ENCODE measurements around the gene RNF41. TPM values are rescaled to one million over a fixed set of nuclear protein-coding genes. Genes with fewer than 3 reads are reported as not detected.

The RNF41 gene
- 104 and 236 TPM in 2 replicates for total RNA-seq

GRCh38 chr12:56221757-56222530 is at the start of gene RNF41:
Gene RNF41, minus strand, starts transcription at chr12:56221922. Its CDS starts 7,875 bp downstream, at chr12:56214047.

DNA sequence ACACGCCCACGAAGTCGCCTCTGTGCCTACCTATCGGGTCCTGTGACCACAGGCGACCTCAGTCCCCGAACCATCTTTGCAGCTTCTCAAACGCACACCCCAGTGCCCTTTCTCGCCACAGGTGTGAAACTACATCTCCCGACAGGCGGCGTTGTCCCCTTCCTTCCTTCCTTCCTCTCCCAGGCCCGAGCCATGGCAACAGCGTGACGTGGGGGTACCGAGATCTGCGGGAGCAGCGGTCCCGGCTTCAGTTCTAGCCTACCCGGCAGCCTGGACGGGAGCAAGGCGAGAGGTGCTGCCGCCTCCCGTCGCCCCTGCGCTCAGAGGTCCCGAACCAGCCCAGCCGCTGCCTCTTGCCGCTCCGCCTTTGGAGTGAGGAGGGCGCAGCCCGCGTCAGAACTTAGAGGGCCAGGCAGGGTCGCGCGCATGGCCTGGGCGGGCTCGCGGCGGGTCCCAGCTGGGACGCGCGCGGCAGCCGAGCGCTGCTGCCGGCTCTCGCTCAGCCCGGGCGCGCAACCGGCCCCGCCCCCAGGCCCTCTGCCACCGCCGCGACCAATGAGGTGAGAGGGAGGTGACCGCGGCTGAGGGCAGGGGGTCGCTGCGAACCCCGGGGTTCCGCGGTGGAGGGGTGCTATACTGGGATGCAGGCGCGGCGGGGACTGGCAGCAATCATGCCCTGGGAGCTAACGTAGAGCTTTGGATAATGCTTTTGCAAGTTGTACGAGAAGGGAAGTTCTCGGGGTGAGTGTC is 45.1 kb upstream of the RNF41 start, which contains the start of gene COQ10A:
TSS of gene COQ10A (plus strand) at position 250 of the 750 bp plus-strand sequence. CDS start at position 427, 177 bp downstream.

DNA sequence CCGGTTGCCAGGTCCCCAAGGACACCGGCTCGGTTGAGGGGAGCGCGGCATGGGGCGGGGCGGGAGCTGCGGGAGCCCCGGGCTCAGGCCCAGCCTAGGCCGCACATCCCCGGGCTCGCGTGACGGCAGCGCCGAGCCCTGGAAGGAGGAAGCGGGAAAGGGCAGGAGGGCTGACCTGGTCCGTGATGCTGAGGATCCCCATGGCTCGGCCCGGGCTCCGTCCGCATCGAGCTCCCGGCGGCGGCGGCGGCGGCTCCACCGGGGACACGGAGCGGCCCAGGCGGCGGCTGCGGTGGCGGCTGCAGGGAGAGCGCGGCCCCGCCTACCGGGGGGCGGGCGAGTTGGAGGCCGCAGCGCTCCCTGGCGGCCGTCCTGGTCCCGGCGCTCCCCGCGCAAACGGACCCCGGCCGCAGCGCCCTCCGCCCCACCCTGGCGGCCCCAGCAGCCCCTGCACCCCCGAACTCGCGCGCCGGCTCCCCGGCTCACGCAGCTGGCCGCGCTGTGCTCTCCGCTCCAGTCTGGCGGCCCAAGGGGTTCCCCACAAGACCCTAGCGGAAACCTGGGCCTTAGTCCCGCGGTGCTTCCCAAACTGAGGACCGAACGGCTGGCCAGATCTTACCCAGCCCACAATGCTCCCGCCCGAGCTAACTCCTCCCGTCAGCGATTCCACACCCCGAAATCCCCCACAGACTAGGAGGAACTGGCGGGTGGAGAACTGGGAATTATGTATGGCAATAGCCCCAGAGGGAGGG is 36.5 kb upstream of the RNF41 start, which contains the start of gene ANKRD52:
TSS of gene ANKRD52 (minus strand) at position 317 of the 752 bp plus-strand sequence. CDS start at position 202, 115 bp downstream.

GRCh38 chr12:56229916-56230431 is 8.3 kb upstream of the RNF41 start, which contains the start of gene SLC39A5:
Gene SLC39A5, plus strand, starts transcription at chr12:56230051. Its CDS starts 1,224 bp downstream, at chr12:56231275.

DNA sequence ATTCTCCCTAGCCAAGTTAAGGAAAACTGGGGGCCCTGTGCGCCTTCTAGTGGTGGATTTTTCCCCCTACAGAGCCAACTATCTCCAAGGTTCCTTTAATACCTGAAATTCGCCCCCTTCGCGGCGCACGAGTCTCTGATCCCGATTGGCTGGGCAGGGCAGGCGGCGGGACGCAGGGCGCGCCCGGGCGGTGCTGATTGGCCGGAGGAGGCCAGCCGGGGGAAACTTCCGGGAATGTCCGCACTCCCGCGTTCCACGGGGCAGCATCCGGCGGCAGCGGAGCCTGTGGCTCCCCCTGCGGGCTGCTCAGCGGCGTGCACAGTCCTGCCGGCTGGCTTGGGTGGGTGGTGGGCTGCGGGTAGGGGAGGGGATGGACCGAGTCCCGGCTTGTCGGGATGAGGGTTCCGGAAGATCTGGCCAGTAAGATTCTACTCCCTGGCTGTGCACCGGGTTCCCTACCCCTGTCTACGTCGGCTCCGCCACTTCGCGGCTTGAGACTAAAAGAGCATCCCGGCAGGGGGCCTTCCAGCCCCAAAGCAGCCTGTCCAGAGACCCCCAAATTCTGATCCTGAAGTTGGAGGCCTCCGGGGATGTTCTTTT is 2.5 kb upstream of the RNF41 start, which contains the start of gene NABP2:
TSS of gene NABP2 (plus strand) at position 241 of the 600 bp plus-strand sequence. CDS start 515 bp downstream, outside the sequence.

GRCh38 chr12:56189099-56189917 is 32.4 kb downstream of the RNF41 start, which contains the start of gene SMARCC2:
Gene SMARCC2, minus strand, starts transcription at chr12:56189483. Its CDS starts 22 bp downstream, at chr12:56189461.

DNA sequence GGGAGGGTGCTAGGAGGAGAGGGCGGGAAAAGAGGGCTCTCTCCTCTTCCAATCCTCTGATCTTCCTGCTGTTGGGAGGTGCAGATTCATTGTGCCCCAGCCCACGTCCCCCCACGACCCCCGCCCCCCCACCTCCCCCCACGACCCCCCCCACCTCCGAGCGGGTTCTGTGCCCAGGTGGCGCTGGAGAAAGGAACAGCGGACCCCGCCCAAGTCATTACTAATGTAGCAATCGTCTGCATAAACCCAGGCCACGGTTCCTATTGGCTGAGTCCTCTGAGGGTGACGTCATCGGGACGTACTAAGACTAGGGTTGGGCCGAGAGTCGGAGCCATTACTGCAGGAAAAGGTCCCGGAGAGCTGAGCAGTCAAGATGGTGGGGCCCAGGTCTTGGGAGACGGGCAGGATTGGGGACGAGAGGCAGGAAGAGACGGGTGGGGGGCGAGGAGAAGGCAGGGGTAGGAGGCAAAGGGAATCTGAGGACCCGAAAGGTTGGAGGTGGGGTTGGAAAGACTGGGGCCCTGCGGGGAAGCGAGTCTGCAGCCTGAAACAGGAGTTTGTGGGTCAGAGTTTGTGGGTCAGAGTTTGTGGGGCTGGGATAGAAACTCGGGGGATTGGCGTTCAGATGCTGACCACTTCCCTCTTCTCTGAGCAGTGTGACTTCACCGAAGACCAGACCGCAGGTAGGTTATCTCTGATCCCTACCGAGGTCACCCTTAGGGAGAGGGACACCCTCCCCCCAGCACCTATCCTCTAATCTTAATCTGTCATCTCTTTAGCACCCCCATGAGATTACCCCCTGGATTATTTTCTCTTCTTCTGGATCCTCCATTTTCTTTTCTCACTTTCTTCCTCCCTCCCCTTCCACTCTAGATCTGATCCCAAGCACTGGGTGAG is 63.4 kb downstream of the RNF41 start, which contains the start of gene MYL6:
TSS of gene MYL6 (plus strand) at position 331 of the 897 bp plus-strand sequence. CDS start at position 374, 43 bp downstream.

Other genes starting within 250 kb of the RNF41 start
- 77.3 and 104 TPM in 2 replicates for gene RAB5B, start 247.8 kb downstream of the RNF41 start, total RNA-seq
- 5.9 and 17.3 TPM in 2 replicates for gene SUOX, start 224.6 kb downstream of the RNF41 start, total RNA-seq
- gene IKZF4, start 200.9 kb downstream of the RNF41 start, total RNA-seq = 2.8 and 4.9 TPM in 2 replicates
- 329 and 597 TPM in 2 replicates for gene RPS26, start 180.0 kb downstream of the RNF41 start, total RNA-seq
- gene ERBB3, start 141.8 kb downstream of the RNF41 start, total RNA-seq = under 0.01 and 0.22 TPM in 2 replicates
- 136 and 194 TPM in 2 replicates for gene PA2G4, start 117.4 kb downstream of the RNF41 start, total RNA-seq
- 918 and 4,761 TPM in 2 replicates for gene RPL41, start 105.3 kb downstream of the RNF41 start, total RNA-seq
- gene ZC3H10, start 103.7 kb downstream of the RNF41 start, total RNA-seq = 5.0 and 7.4 TPM in 2 replicates
- gene ESYT1, start 93.7 kb downstream of the RNF41 start, total RNA-seq = 334 and 363 TPM in 2 replicates
- 39.5 and 81.2 TPM in 2 replicates for gene MYL6B, start 69.3 kb downstream of the RNF41 start, total RNA-seq
- gene MYL6, start 63.6 kb downstream of the RNF41 start, total RNA-seq = 1,095 and 1,312 TPM in 2 replicates
- gene SMARCC2, start 32.4 kb downstream of the RNF41 start, total RNA-seq = 45.4 and 50.1 TPM in 2 replicates
- gene NABP2, start 2.4 kb upstream of the RNF41 start, total RNA-seq = 26.3 and 42.1 TPM in 2 replicates
- gene SLC39A5, start 8.1 kb upstream of the RNF41 start, total RNA-seq = not detected in 2 replicates
- 21.2 and 39.4 TPM in 2 replicates for gene ANKRD52, start 36.5 kb upstream of the RNF41 start, total RNA-seq
- gene COQ10A, start 45.0 kb upstream of the RNF41 start, total RNA-seq = 10.3 and 14.9 TPM in 2 replicates
- gene CS, start 78.4 kb upstream of the RNF41 start, total RNA-seq = 83.4 and 160 TPM in 2 replicates
- gene CNPY2, start 94.1 kb upstream of the RNF41 start, total RNA-seq = 84.8 and 105 TPM in 2 replicates
- 13.6 and 20.6 TPM in 2 replicates for gene PAN2, start 112.1 kb upstream of the RNF41 start, total RNA-seq
- gene IL23A, start 117.0 kb upstream of the RNF41 start, total RNA-seq = not detected in 2 replicates
- gene STAT2, start 138.2 kb upstream of the RNF41 start, total RNA-seq = 271 and 396 TPM in 2 replicates
- not detected in 2 replicates for gene APOF, start 140.9 kb upstream of the RNF41 start, total RNA-seq
- 2.0 and 21.9 TPM in 2 replicates for gene TIMELESS, start 227.5 kb upstream of the RNF41 start, total RNA-seq
- gene MIP, start 232.7 kb upstream of the RNF41 start, total RNA-seq = not detected in 2 replicates
- 1.8 and 2.7 TPM in 2 replicates for gene SPRYD4, start 246.7 kb upstream of the RNF41 start, total RNA-seq